PC-3 (cell line): Measurements from ENCODE around the gene PTPN22.

Experiments
- CTCF ChIP-seq: fragments of 300-600 bp; sonication (generic); conservative IDR thresholded peaks from 2 replicates; pipeline ENCODE4 v1.5.1; 2017; ENCODE audit warnings: antibody characterized with exemption, low read depth, mild to moderate bottlenecking, low read length
- EZH2 ChIP-seq: fragments of 300-600 bp; sonication (generic); IDR thresholded peaks from one replicate; pipeline ENCODE4 v1.6.1; 2017; ENCODE audit warnings: antibody characterized with exemption, mild to moderate bottlenecking, low read length; ENCODE audit not compliant: unreplicated experiment
- EZH2phosphoT487 ChIP-seq: fragments of 300-600 bp; sonication (generic); IDR thresholded peaks from 2 replicates; pipeline ENCODE4 v1.6.1; 2018; ENCODE audit warnings: mild to moderate bottlenecking, antibody characterized with exemption, low read length, borderline replicate concordance

GRCh38 chr1:113860891-113861290 is 10.6 kb downstream of the PTPN22 start:
- TF ChIP-seq CTCF (no peak), EZH2phosphoT487 (no peak), EZH2 (no peak)
